ENCODE measurements around the gene SDE2.
A peak's percentile ranks its signal among the peaks of the same experiment; 100 is the strongest.

Gene SDE2

DNA sequence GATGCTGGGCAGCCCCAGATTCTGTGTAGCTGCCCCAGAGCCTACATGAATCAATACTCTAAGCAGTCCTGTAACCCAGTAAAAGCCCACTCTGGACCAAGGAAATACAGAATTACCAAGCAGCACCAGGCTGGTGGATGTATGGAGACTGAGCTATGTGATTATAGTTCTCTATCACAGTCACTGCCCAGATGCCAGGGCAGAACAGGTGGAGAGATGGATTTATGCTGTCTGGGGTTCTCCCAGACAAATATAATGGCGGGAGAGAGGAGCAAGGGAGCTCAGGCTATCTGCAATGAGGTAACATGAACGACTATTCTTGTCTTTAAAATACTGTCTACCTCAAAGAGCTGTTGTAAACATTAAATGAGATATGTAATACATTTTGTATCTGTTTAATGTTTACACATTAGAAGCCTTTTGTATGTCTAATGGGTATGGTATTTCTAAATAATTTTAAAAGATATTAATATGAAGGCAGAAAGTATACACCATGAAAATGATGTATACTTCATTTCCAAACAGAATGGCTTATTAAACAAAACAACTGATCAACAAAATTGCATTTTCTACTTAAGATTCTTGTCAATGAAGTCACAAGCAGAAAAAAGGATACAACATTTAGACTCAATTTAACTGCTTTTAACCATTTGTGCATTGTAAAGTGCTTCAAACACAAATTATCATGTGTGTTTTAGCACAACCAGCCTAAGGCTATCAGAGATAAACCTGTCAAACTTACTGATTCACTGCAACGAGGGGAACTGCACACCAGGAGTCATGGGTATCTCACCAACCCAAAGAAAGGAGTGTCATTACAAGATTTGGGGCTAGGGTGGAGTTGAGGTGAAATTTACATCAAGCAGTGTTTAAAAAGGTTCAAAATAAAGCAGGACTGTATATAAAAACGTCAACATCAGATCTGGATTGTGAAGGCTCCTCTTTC lies 3.0 kb downstream of the SDE2 start:
- Histone ChIP-seq H3K36me3 (peaks cover 30 to 36% (median 32%) of the 10 kb centered on the region in 3 donors), H3K27me3 (no peaks in the 10 kb centered on the region), H3K4me1 (peaks cover 0 to 40% (median 26%) of the 10 kb centered on the region in 4 donors), H3K4me3 (no peak overlapping the region), H3K27ac (no peak overlapping the region), H3K9me3 (no peaks in the 10 kb centered on the region)
- no peak for DNase-seq
- intact Hi-C loops (cut with DNase I; ENCODE audit: low total_unique reads): no loop called here
- TF ChIP-seq, protein P1, sequence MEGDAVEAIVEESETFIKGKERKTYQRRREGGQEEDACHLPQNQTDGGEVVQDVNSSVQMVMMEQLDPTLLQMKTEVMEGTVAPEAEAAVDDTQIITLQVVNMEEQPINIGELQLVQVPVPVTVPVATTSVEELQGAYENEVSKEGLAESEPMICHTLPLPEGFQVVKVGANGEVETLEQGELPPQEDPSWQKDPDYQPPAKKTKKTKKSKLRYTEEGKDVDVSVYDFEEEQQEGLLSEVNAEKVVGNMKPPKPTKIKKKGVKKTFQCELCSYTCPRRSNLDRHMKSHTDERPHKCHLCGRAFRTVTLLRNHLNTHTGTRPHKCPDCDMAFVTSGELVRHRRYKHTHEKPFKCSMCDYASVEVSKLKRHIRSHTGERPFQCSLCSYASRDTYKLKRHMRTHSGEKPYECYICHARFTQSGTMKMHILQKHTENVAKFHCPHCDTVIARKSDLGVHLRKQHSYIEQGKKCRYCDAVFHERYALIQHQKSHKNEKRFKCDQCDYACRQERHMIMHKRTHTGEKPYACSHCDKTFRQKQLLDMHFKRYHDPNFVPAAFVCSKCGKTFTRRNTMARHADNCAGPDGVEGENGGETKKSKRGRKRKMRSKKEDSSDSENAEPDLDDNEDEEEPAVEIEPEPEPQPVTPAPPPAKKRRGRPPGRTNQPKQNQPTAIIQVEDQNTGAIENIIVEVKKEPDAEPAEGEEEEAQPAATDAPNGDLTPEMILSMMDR (IDR thresholded peaks at IDR 0.05): no peak

DNA sequence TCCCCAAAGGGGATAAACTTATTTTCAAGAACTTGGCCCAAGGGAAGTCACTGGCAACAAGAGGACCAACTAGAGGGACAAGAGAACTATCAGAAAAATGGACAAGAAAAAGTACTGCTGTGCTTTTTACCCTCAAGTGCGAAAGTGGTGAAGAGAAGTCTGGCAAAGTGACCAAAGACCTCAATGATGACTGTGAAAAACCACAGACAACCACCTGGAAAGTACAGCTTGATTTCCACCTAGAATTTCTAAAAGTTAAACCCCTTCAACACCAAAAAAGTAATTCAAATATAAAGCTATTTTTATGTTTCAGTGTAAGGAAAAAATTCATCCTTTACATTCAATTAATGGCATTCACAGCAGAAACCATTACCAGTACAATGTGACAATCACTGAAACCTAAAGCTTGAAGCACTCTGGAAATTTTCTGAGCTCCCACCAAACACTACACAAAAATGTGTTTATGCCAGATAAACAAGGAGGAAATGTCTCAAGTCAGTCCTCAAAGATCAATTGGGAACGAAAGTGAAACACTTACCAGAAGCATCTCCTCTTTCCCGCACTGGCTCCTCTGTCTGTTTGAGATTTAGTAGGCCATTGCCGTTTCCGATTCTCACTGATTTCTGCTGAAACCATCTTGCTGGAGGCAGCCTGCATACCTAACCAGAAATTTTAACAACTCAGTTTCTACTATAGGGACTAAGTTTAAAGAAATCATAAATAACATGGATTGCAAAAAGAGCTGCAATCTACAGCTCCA lies 8.3 kb downstream of the SDE2 start:
- H3K36me3 ChIP-seq: peaks cover 64 to 89% (median 78%) of the 10 kb centered on the region in 3 donors
- no peaks in the 10 kb centered on the region for H3K9me3 ChIP-seq
- H3K4me1 ChIP-seq: peaks cover 0 to 7% (median 2%) of the 10 kb centered on the region in 4 donors
- DNase-seq: no peak
- H3K27me3 ChIP-seq: no peaks in the 10 kb centered on the region
- intact Hi-C loops (cut with DNase I; ENCODE audit: low total_unique reads): no loop called here
- H3K27ac ChIP-seq: no peak overlapping the region
- TF ChIP-seq, protein P1 (IDR thresholded peaks at IDR 0.05): no peak
- H3K4me3 ChIP-seq: no peak overlapping the region

DNA sequence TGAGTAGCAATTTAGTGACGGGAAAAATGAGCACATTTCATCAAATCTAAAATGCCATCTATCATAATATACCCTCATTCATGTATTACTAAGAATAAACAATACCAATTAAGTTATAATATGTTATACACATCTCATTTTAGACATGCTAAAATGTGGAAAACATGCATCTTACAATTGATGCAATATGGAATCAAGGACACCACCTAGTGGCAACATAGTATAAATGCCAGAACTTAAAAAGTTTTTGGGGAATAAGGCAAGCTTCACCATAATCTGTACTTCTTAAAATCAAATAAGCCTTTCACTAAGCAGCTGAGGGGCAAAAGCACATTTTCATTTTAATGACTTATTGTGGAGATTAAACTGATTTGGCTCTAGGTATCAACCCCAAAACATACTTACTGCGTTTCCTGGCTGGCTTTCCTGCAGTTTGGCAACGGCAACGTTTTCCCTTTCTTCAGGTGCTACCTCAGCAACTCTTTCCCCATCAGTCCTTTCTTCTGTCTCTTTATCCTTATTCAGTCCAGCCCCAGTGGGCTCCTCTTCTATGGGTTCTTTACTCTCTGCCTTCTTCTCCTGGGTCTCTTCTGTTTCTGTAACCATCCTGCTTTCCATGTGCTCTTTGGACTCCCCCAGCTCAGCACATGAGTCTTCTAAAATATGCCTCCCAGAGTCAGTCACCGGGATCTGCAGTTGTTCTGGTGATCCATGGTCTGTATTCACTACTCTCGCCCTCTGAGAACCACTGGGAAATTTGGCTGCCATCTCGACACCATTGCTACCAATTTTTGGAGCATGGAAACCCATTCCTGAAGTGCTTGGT lies 11.4 kb downstream of the SDE2 start:
- DNase-seq: no peak
- H3K27ac ChIP-seq: no peak overlapping the region
- no peaks in the 10 kb centered on the region for H3K9me3 ChIP-seq
- intact Hi-C loops (cut with DNase I; ENCODE audit: low total_unique reads): no loop called here
- no peak overlapping the region for H3K4me3 ChIP-seq
- H3K27me3 ChIP-seq: no peaks in the 10 kb centered on the region
- H3K4me1 ChIP-seq: no peaks in the 10 kb centered on the region
- H3K36me3 ChIP-seq: peaks cover 80 to 100% (median 89%) of the 10 kb centered on the region in 3 donors
- TF ChIP-seq, protein P1 (IDR thresholded peaks at IDR 0.05): peak; percentile 55 to 65

DNA sequence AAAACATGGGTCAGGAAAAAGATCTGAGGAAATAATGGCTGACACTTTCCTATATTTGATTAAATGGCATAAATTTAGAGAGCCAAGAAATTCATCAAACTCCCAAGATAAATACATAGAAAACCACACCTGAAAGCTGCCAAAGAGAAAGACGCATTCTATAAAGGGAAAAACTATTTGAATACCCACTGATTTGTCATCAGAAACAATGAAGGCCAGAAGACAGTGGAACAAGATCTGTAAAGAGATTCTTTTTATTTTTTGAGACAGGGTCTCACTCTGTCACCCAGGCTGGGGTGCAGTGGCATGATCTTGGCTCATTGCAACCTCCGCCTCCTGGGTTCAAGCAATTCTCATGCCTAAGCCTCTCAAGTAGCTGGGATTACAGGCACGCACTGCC lies 17.4 kb downstream of the SDE2 start:
- no peak for DNase-seq
- no peak overlapping the region for H3K27ac ChIP-seq
- H3K27me3 ChIP-seq: no peaks in the 10 kb centered on the region
- no peaks in the 10 kb centered on the region for H3K9me3 ChIP-seq
- H3K4me3 ChIP-seq: no peak overlapping the region
- intact Hi-C loops (cut with DNase I; ENCODE audit: low total_unique reads): no loop called here
- peaks cover 59 to 93% (median 81%) of the 10 kb centered on the region in 3 donors for H3K36me3 ChIP-seq
- TF ChIP-seq, protein P1 (IDR thresholded peaks at IDR 0.05): no peak
- H3K4me1 ChIP-seq: no peaks in the 10 kb centered on the region

Measured in tibial artery (tissue), 4 donors.